ENCODE data around the gene BEST4. TPM values are rescaled to one million over a fixed set of nuclear protein-coding genes. Genes with fewer than 3 reads are reported as not detected.

The BEST4 gene
- polyA plus RNA-seq, 1 of the 3 experiments (the other 2 are of a cell fraction) = 0.12 TPM

DNA sequence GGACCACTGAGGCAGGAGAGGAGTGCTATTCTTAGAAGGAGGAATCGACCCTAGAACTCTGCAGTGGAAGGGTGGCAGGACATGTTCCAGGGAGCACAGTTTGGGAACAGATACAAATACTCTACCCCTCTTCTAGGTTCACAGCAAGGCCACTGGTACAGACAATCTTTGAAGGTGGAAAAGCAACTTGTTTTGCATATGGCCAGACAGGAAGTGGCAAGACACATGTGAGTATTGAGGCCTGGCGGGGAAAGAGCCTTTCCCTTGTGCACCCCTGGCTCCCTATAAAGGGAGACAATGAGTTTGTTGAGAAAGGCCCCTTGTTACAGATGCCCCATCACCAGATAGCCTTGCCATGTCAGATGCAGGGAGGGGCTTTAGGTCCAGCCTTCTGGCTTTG is 30.6 kb downstream of the BEST4 start:
- WGBS (ENCODE audit: low lambda C conversion rate) = 100% methylated on average over 2 of the region's 2 CpGs
- no peaks in the 10 kb centered on the region for H3F3A ChIP-seq (replicated peaks; ENCODE audit: insufficient read depth)
- no peaks in the 10 kb centered on the region for H3K27me3 ChIP-seq (ENCODE audit: insufficient read depth)
- peaks cover 9 to 49% of the 10 kb centered on the region in 2 experiments for H3K36me3 ChIP-seq (replicated peaks in 1 of 2; ENCODE audit: control insufficient read depth in 1 of 2, insufficient read depth in 2 of 2, low read length in 1 of 2)
- POLR2A ChIA-PET = no interaction called here
- no peaks in the 10 kb centered on the region for H3K9me3 ChIP-seq
- no peak overlapping the region for H3K4me2 ChIP-seq
- H3K4me1 ChIP-seq (ENCODE audit: control insufficient read depth in 1 of 2, insufficient read depth in 2 of 2, low read depth in 1 of 2, low read length in 1 of 2) = no peaks in the 10 kb centered on the region
- H3K79me2 ChIP-seq (ENCODE audit: insufficient read depth) = no peaks in the 10 kb centered on the region; the same call in 1 of the 2 replicates
- no peaks in the 10 kb centered on the region for H4K20me1 ChIP-seq (ENCODE audit: insufficient read depth)
- no peak overlapping the region for H2AFZ ChIP-seq (ENCODE audit: low read depth)
- no peak for DNase-seq
- TF ChIP-seq NRF1 (IDR thresholded peaks at IDR 0.05; ENCODE audit: low read depth, low read length) (no peak), TCF12 (IDR thresholded peaks at IDR 0.05) (no peak), YY1 (IDR thresholded peaks at IDR 0.05; ENCODE audit: low read depth) (no peak), EP300 (IDR thresholded peaks at IDR 0.05; ENCODE audit: borderline replicate concordance in 1 of 2, low read depth in 1 of 2, low read length in 1 of 2) (no peak), FOXJ3 (CRISPR knock-in tag; IDR thresholded peaks at IDR 0.05) (no peak), PBX3 (IDR thresholded peaks at IDR 0.05) (no peak), JUND (IDR thresholded peaks at IDR 0.05) (no peak), CHD2 (IDR thresholded peaks at IDR 0.05; ENCODE audit: low read length, partially characterized antibody) (no peak), FOXM1 (IDR thresholded peaks at IDR 0.05; ENCODE audit: low read depth) (no peak), SIN3A (IDR thresholded peaks at IDR 0.05; ENCODE audit: borderline replicate concordance, low read depth, low read length) (no peak), GATA2 (CRISPR knock-in tag; IDR thresholded peaks at IDR 0.05) (no peak), RXRA (IDR thresholded peaks at IDR 0.05; ENCODE audit: borderline replicate concordance, low read depth) (no peak), RFX5 (IDR thresholded peaks at IDR 0.05; ENCODE audit: low read length) (no peak), RAD21 (IDR thresholded peaks at IDR 0.05; ENCODE audit: low read length) (no peak)
- TF ChIP-seq, protein P1, sequence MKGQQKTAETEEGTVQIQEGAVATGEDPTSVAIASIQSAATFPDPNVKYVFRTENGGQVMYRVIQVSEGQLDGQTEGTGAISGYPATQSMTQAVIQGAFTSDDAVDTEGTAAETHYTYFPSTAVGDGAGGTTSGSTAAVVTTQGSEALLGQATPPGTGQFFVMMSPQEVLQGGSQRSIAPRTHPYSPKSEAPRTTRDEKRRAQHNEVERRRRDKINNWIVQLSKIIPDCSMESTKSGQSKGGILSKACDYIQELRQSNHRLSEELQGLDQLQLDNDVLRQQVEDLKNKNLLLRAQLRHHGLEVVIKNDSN (IDR thresholded peaks at IDR 0.05; ENCODE audit: borderline replicate concordance, low read depth) = no peak
- CTCF ChIA-PET = no interaction called here
- no peak overlapping the region for H3K9ac ChIP-seq
- no peak overlapping the region for H3K4me3 ChIP-seq (ENCODE audit: low read depth in 2 of 2, low read length in 1 of 2)
- H3K9me2 ChIP-seq = no peaks in the 10 kb centered on the region
- no peak overlapping the region for H3K27ac ChIP-seq (ENCODE audit: low read depth in 2 of 2, low read length in 1 of 2)

GRCh38 chr1:44747878-44748277 is 40.1 kb downstream of the BEST4 start:
- Histone ChIP-seq H3K27ac (ENCODE audit: low read depth in 2 of 2, low read length in 1 of 2) (no peak overlapping the region), H3K9me2 (no peaks in the 10 kb centered on the region), H3K9ac (no peak overlapping the region), H3K4me2 (no peak overlapping the region), H3K27me3 (ENCODE audit: insufficient read depth) (no peaks in the 10 kb centered on the region), H2AFZ (ENCODE audit: low read depth) (no peak overlapping the region), H4K20me1 (ENCODE audit: insufficient read depth) (peaks cover 4% of the 10 kb centered on the region; the same call in 1 of the 2 replicates), H3K4me3 (ENCODE audit: low read depth in 2 of 2, low read length in 1 of 2) (no peak overlapping the region), H3F3A (replicated peaks; ENCODE audit: insufficient read depth) (peaks cover 6% of the 10 kb centered on the region), H3K9me3 (no peaks in the 10 kb centered on the region), H3K36me3 (replicated peaks in 1 of 2; ENCODE audit: control insufficient read depth in 1 of 2, insufficient read depth in 2 of 2, low read length in 1 of 2) (peaks cover 11 to 18% of the 10 kb centered on the region in 2 experiments), H3K4me1 (ENCODE audit: control insufficient read depth in 1 of 2, insufficient read depth in 2 of 2, low read depth in 1 of 2, low read length in 1 of 2) (no peaks in the 10 kb centered on the region), H3K79me2 (ENCODE audit: insufficient read depth) (peaks cover 55% of the 10 kb centered on the region)
- POLR2A ChIA-PET = interaction anchor here (0.7 kb wide), 1 partner anchor 11 kb away, joined by 3 read pairs; no protein-coding TSS in a partner anchor
- DNase-seq = no peak
- WGBS (ENCODE audit: low lambda C conversion rate) = 94% methylated on average over 3 of the region's 3 CpGs
- no peak for TF ChIP-seq POLR2AphosphoS5 (IDR thresholded peaks at IDR 0.05; ENCODE audit: low read depth, low read length)
- TF ChIP-seq, protein P2, sequence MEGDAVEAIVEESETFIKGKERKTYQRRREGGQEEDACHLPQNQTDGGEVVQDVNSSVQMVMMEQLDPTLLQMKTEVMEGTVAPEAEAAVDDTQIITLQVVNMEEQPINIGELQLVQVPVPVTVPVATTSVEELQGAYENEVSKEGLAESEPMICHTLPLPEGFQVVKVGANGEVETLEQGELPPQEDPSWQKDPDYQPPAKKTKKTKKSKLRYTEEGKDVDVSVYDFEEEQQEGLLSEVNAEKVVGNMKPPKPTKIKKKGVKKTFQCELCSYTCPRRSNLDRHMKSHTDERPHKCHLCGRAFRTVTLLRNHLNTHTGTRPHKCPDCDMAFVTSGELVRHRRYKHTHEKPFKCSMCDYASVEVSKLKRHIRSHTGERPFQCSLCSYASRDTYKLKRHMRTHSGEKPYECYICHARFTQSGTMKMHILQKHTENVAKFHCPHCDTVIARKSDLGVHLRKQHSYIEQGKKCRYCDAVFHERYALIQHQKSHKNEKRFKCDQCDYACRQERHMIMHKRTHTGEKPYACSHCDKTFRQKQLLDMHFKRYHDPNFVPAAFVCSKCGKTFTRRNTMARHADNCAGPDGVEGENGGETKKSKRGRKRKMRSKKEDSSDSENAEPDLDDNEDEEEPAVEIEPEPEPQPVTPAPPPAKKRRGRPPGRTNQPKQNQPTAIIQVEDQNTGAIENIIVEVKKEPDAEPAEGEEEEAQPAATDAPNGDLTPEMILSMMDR (IDR thresholded peaks at IDR 0.05) = 0 out of 2 replicates have a peak, but pooled peaks have one; percentile 16
- no peak for TF ChIP-seq REST (IDR thresholded peaks at IDR 0.05; ENCODE audit: low read depth, low read length)
- TF ChIP-seq NRF1 (IDR thresholded peaks at IDR 0.05; ENCODE audit: low read depth, low read length) = no peak
- TF ChIP-seq TCF12 (IDR thresholded peaks at IDR 0.05) = no peak
- no peak for TF ChIP-seq MXI1 (IDR thresholded peaks at IDR 0.05; ENCODE audit: low read depth, low read length)
- no peak for TF ChIP-seq IRF3 (IDR thresholded peaks at IDR 0.05; ENCODE audit: low read depth, low read length)
- CTCF ChIA-PET = interaction anchor here (0.7 to 1.5 kb wide), 3 partner anchors 17 to 61 kb away, joined by 3 read pairs; partner anchors contain the start of gene RNU5D-1

Data from SK-N-SH (cell line).